Osteoblast (primary cell): Measurements from ENCODE around the gene ZNF467. TPM values are rescaled to one million over a fixed set of nuclear protein-coding genes. Genes with fewer than 3 reads are reported as not detected.

ENCODE experiments used
- DNase-seq: peaks from one replicate; pipeline ENCODE4 v3.0.0; 2011; ENCODE audit warnings: low spot score, mixed read lengths; ENCODE audit not compliant: insufficient read length; ENCODE audit errors: missing footprints
- H2AFZ ChIP-seq: 2 replicates; pipeline ENCODE4 v1.6.0; 2011; ENCODE audit warnings: mild to moderate bottlenecking, low read length
- H3K27ac ChIP-seq: 2 replicates; pipeline ENCODE4 v1.5.1; 2011; ENCODE audit warnings: mild to moderate bottlenecking, low read depth, low read length, moderate library complexity
- H3K27me3 ChIP-seq: 2 replicates; pipeline ENCODE4 v1.6.0; 2012; ENCODE audit warnings: mild to moderate bottlenecking, control low read depth, inconsistent platforms, low read length, moderate library complexity; ENCODE audit not compliant: insufficient read depth
- H3K36me3 ChIP-seq: 2 replicates; pipeline ENCODE4 v1.5.1; 2011; ENCODE audit warnings: mild to moderate bottlenecking, low read length, control low read depth, moderate library complexity; ENCODE audit not compliant: insufficient read depth
- H3K4me1 ChIP-seq: 2 replicates; pipeline ENCODE4 v1.5.1; 2011; ENCODE audit warnings: mild to moderate bottlenecking, low read length, control low read depth, moderate library complexity; ENCODE audit not compliant: insufficient read depth
- H3K4me2 ChIP-seq: 2 replicates; pipeline ENCODE4 v1.6.0; 2011; ENCODE audit warnings: mild to moderate bottlenecking, low read length; ENCODE audit not compliant: insufficient read depth
- H3K4me3 ChIP-seq: fragments of 200-600 bp; sonication (generic); 3 replicates; pipeline ENCODE4 v1.5.1; 2012; ENCODE audit warnings: mild to moderate bottlenecking, low read length, inconsistent platforms; ENCODE audit not compliant: insufficient read depth
- H3K79me2 ChIP-seq: 2 replicates; pipeline ENCODE4 v1.6.0; 2012; ENCODE audit warnings: mild to moderate bottlenecking, low read length, control low read depth, inconsistent platforms; ENCODE audit not compliant: insufficient read depth
- H3K9me3 ChIP-seq: 2 replicates; pipeline ENCODE4 v1.5.1; 2011; ENCODE audit warnings: low read depth, low read length, control low read depth
- H4K20me1 ChIP-seq: 2 replicates; pipeline ENCODE4 v1.6.0; 2012; ENCODE audit warnings: mild to moderate bottlenecking, low read length, control low read depth; ENCODE audit not compliant: insufficient read depth
- CTCF ChIP-seq: IDR thresholded peaks from 2 replicates; pipeline ENCODE4 v1.5.1; 2011; ENCODE audit warnings: mild to moderate bottlenecking, low read depth, low read length, moderate library complexity; ENCODE audit errors: extremely low read depth
- total RNA-seq: library from RNA; depleted of rRNA; stranded (reverse); fragments of >200 nt; gene quantifications from 2 replicates; pipeline ENCODE4 v1.2.3, GENCODE V29; 2012

ZNF467 gene
- total RNA-seq, 1 donor = not detected

- DNase-seq = no peak
- Histone ChIP-seq H3K27ac (no peak overlapping the region), H3K36me3 (no peaks in the 10 kb centered on the region), H3K9me3 (no peaks in the 10 kb centered on the region), H3K79me2 (no peaks in the 10 kb centered on the region), H2AFZ (no peak overlapping the region), H3K4me3 (no peak overlapping the region), H3K27me3 (no peaks in the 10 kb centered on the region), H3K4me1 (no peaks in the 10 kb centered on the region), H4K20me1 (no peaks in the 10 kb centered on the region), H3K4me2 (no peak overlapping the region)
- TF ChIP-seq CTCF = no peak
These were observed 28.4 kb upstream of the ZNF467 start for GRCh38 chr7:149801816-149802215.

- no peaks in the 10 kb centered on the region for H3K9me3 ChIP-seq
- no peak for TF ChIP-seq CTCF
- no peak overlapping the region for H2AFZ ChIP-seq
- no peaks in the 10 kb centered on the region for H4K20me1 ChIP-seq
- H3K27me3 ChIP-seq = no peaks in the 10 kb centered on the region
- no peak for DNase-seq
- no peak overlapping the region for H3K27ac ChIP-seq
- no peaks in the 10 kb centered on the region for H3K79me2 ChIP-seq
- no peaks in the 10 kb centered on the region for H3K36me3 ChIP-seq
- no peak overlapping the region for H3K4me2 ChIP-seq
- H3K4me3 ChIP-seq = no peak overlapping the region
- H3K4me1 ChIP-seq = no peaks in the 10 kb centered on the region
These were observed 27.7 kb upstream of the ZNF467 start for GRCh38 chr7:149801002-149801566.

- no peaks in the 10 kb centered on the region for H3K9me3 ChIP-seq
- no peaks in the 10 kb centered on the region for H3K36me3 ChIP-seq
- H3K27ac ChIP-seq = no peak overlapping the region
- no peaks in the 10 kb centered on the region for H3K4me1 ChIP-seq
- no peak overlapping the region for H3K4me2 ChIP-seq
- no peak for TF ChIP-seq CTCF
- no peak for DNase-seq
- H3K4me3 ChIP-seq = no peak overlapping the region
- H4K20me1 ChIP-seq = no peaks in the 10 kb centered on the region
- H3K27me3 ChIP-seq = no peaks in the 10 kb centered on the region
- no peaks in the 10 kb centered on the region for H3K79me2 ChIP-seq
- no peak overlapping the region for H2AFZ ChIP-seq
These were observed 26.8 kb upstream of the ZNF467 start for GRCh38 chr7:149800169-149800555.

- no peaks in the 10 kb centered on the region for H3K27me3 ChIP-seq
- no peaks in the 10 kb centered on the region for H4K20me1 ChIP-seq
- no peak for TF ChIP-seq CTCF
- no peak overlapping the region for H3K4me3 ChIP-seq
- no peak overlapping the region for H2AFZ ChIP-seq
- no peak overlapping the region for H3K27ac ChIP-seq
- no peaks in the 10 kb centered on the region for H3K36me3 ChIP-seq
- no peak overlapping the region for H3K4me2 ChIP-seq
- H3K4me1 ChIP-seq = no peaks in the 10 kb centered on the region
- no peaks in the 10 kb centered on the region for H3K79me2 ChIP-seq
- H3K9me3 ChIP-seq = no peaks in the 10 kb centered on the region
- DNase-seq = no peak
These were observed 26.2 kb upstream of the ZNF467 start for GRCh38 chr7:149799397-149800168.
